Tibial nerve (tissue), 4 donors: ENCODE measurements around the gene NRL. TPM values are rescaled to one million over a fixed set of nuclear protein-coding genes. Genes with fewer than 3 reads are reported as not detected.

Source experiments
- DNase-seq, 2 donors: peaks; one replicate each; pipeline ENCODE4 v3.0.0-alpha.2; 2019; ENCODE audit warnings: low spot score in 2 of 2
- H3K27ac ChIP-seq, 4 donors: fragments of 200-600 bp; sonication (generic) in 3 of 4; one replicate each; pipeline ENCODE4 v1.5.1; 2017 to 2019; ENCODE audit warnings: mild to moderate bottlenecking in 1 of 4
- H3K27me3 ChIP-seq, 2 donors: fragments of 200-600 bp; sonication (generic) in 1 of 2; one replicate each; pipeline versions ENCODE4 v1.5.1 to v1.6.0; 2017 to 2019
- H3K36me3 ChIP-seq, 3 donors: fragments of 200-600 bp; sonication (generic); one replicate each; pipeline ENCODE4 v1.5.1; 2018 to 2019
- H3K4me1 ChIP-seq, 4 donors: fragments of 200-600 bp; sonication (generic) in 3 of 4; one replicate each; pipeline ENCODE4 v1.5.1; 2017 to 2019
- H3K4me3 ChIP-seq, 4 donors: fragments of 200-600 bp; sonication (generic) in 3 of 4; one replicate each; pipeline ENCODE4 v1.5.1; 2017 to 2019; ENCODE audit warnings: mild to moderate bottlenecking in 1 of 4, moderate library complexity in 1 of 4
- H3K9me3 ChIP-seq, 4 donors: fragments of 200-600 bp; sonication (generic) in 3 of 4; one replicate each; pipeline ENCODE4 v1.5.1; 2017 to 2019
- CTCF ChIP-seq, 5 experiments: fragments of 200-600 bp in 3 of 5; fragments of 450-650 bp in 2 of 5; sonication (generic) in 3 of 5; IDR thresholded peaks; one replicate each; pipeline ENCODE4 v1.5.1; 2016 to 2019; ENCODE audit warnings: antibody characterized with exemption in 5 of 5, mild to moderate bottlenecking in 3 of 5, moderate library complexity in 2 of 5
- EP300 ChIP-seq, 2 donors: sonication (generic); formaldehyde crosslinking; IDR thresholded peaks; one replicate each; pipeline ENCODE4 v1.6.1; 2017; ENCODE audit warnings: antibody characterized with exemption in 2 of 2, mild to moderate bottlenecking in 1 of 2
- POLR2A ChIP-seq, 2 donors: fragments of 450-650 bp; IDR thresholded peaks; one replicate each; pipeline ENCODE4 v1.6.1; 2017; ENCODE audit warnings: antibody characterized with exemption in 2 of 2, mild to moderate bottlenecking in 2 of 2, moderate library complexity in 2 of 2
- WGBS, 2 donors: methylation state at CpG; one replicate each; pipeline ENCODE4 v1.1.5; 2018; 5-methylcytosine and 5-hydroxymethylcytosine counted together
- total RNA-seq, 4 donors: library from RNA; depleted of rRNA; stranded (reverse); fragments of >200 nt; gene quantifications; one replicate each; pipeline ENCODE4 v1.1.0, GENCODE V29; 2016

NRL gene
- total RNA-seq, 4 donors from 2014 or later = 4.8 to 7.0 (median 5.9) TPM

- Histone ChIP-seq H3K36me3 (no peaks in the 10 kb centered on the region), H3K4me3 (no peak overlapping the region), H3K27ac (no peak overlapping the region), H3K9me3 (no peaks in the 10 kb centered on the region), H3K4me1 (peaks cover 0 to 21% (median 7%) of the 10 kb centered on the region in 4 donors), H3K27me3 (no peaks in the 10 kb centered on the region)
- TF ChIP-seq CTCF (IDR thresholded peaks at IDR 0.05) = no peak
- TF ChIP-seq EP300 (IDR thresholded peaks at IDR 0.05) = no peak
- TF ChIP-seq POLR2A (IDR thresholded peaks at IDR 0.05) = no peak
- DNase-seq = no peak
- WGBS, 2 donors = 87 to 88% methylated on average over 6 of the region's 6 CpGs
Observed at GRCh38 chr14:24089890-24090289, 24.9 kb downstream of the NRL start.

- Histone ChIP-seq H3K36me3 (no peaks in the 10 kb centered on the region), H3K27ac (no peak overlapping the region), H3K9me3 (no peaks in the 10 kb centered on the region), H3K27me3 (no peaks in the 10 kb centered on the region), H3K4me1 (peaks cover 0 to 8% (median 2%) of the 10 kb centered on the region in 4 donors), H3K4me3 (no peak overlapping the region)
- 67 to 70% methylated on average over 2 of the region's 2 CpGs for WGBS, 2 donors
- TF ChIP-seq EP300 (IDR thresholded peaks at IDR 0.05) (no peak), POLR2A (IDR thresholded peaks at IDR 0.05) (no peak), CTCF (IDR thresholded peaks at IDR 0.05) (no peak)
- no peak for DNase-seq
Observed at GRCh38 chr14:24088095-24088494, 26.7 kb downstream of the NRL start.

DNA sequence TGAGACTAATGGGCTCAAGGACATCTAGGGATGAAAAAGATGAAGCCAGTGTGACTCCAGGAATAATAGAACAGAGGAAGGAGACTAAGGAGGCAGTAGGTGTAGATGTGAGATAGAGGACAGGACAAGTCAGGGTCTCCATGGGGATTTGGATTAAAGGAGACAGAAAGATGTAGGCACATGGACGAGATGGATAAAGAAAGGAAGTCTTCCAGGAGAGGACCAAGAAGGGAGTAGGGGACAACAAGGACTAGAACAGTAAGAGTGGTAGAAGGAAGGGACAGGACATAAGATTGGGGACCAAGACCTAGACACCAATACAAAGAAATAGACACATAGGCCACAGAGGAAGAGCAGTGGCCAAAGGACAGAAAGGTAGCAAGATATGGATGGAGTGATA, 27.7 kb downstream of the NRL start:
- Histone ChIP-seq H3K27me3 (peaks cover 0 to 2% of the 10 kb centered on the region in 2 donors), H3K9me3 (no peaks in the 10 kb centered on the region), H3K4me1 (no peaks in the 10 kb centered on the region), H3K36me3 (no peaks in the 10 kb centered on the region), H3K27ac (no peak overlapping the region), H3K4me3 (no peak overlapping the region)
- no peak for DNase-seq
- TF ChIP-seq POLR2A (IDR thresholded peaks at IDR 0.05) = no peak
- TF ChIP-seq CTCF (IDR thresholded peaks at IDR 0.05) = no peak
- no peak for TF ChIP-seq EP300 (IDR thresholded peaks at IDR 0.05)
- WGBS, 2 donors = 82 to 96% methylated on average over 1 of the region's 1 CpG

- H3K27ac ChIP-seq = no peak overlapping the region
- no peak for DNase-seq
- WGBS, 2 donors = 68 to 74% methylated on average over 3 of the region's 3 CpGs
- TF ChIP-seq CTCF (IDR thresholded peaks at IDR 0.05) (no peak), EP300 (IDR thresholded peaks at IDR 0.05) (no peak), POLR2A (IDR thresholded peaks at IDR 0.05) (no peak)
- H3K27me3 ChIP-seq = peaks cover 0 to 8% of the 10 kb centered on the region in 2 donors
- peaks cover 0 to 4% (median 0%) of the 10 kb centered on the region in 4 donors for H3K4me1 ChIP-seq
- no peak overlapping the region for H3K4me3 ChIP-seq
- no peaks in the 10 kb centered on the region for H3K9me3 ChIP-seq
- no peaks in the 10 kb centered on the region for H3K36me3 ChIP-seq
Observed at GRCh38 chr14:24086193-24086955, 28.4 kb downstream of the NRL start.

- Histone ChIP-seq H3K4me1 (peaks cover 0 to 14% (median 3%) of the 10 kb centered on the region in 4 donors), H3K36me3 (no peaks in the 10 kb centered on the region), H3K4me3 (no peak overlapping the region), H3K27ac (no peak overlapping the region), H3K9me3 (no peaks in the 10 kb centered on the region), H3K27me3 (peaks cover 0 to 15% of the 10 kb centered on the region in 2 donors)
- no peak for TF ChIP-seq POLR2A (IDR thresholded peaks at IDR 0.05)
- no peak for TF ChIP-seq CTCF (IDR thresholded peaks at IDR 0.05)
- no peak for TF ChIP-seq EP300 (IDR thresholded peaks at IDR 0.05)
- 86 to 94% methylated on average over 3 of the region's 3 CpGs for WGBS, 2 donors
- DNase-seq = no peak
Observed at GRCh38 chr14:24085215-24085614, 29.5 kb downstream of the NRL start.
